Stimulated activated CD4-positive, alpha-beta T cell treated with anti-CD3 and anti-CD28 coated beads, Interleukin-12 subunit alpha, Interleukin-12 subunit beta, amount 100 ng/mL, for 24 hours (primary cell): ENCODE results near the gene VEGFB.

Experiments used
- DNase-seq, 2 experiments: peaks; one replicate each; pipeline ENCODE4 v3.0.0-alpha.2; 2020; ENCODE audit warnings: low read depth in 2 of 2

VEGFB gene

DNA sequence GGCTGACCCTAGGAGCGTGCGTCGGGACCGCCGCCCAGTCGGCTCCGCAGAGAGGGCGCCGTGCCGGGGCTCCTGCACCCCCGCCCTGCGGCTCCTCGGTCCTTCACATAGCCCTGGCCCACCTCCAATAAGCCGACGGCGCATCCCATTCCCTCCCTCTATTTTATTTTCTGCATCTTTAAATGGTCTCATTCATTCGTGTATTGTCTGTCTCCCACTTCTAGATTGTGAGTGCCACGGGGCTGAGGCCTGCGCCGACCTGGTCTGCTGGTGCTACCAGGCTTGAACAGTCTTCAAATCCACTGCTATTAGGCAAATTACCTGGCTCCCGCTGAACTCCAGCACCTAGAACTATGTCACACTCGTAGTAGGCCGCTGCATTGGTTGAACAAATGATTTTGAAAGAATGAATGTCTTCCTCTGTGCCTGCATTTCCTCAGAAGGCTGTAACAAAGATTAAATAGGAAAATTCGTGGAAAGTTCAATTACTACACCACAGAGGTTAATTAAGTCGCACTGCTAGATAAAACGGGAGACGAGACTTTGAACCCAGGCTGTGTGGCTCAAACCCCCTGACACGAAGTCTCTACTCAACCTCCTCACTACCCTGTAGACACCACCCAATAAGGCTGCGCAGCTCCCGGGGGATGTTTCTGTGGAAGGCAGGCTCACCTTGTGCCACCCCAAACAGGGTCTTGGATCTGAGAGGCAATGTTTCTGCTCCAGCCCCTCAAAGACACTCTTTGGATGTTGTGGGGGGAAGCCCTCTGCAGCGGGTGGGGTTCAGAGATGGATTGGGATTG lies 13.5 kb downstream of the VEGFB start:
- DNase-seq = no peak

DNA sequence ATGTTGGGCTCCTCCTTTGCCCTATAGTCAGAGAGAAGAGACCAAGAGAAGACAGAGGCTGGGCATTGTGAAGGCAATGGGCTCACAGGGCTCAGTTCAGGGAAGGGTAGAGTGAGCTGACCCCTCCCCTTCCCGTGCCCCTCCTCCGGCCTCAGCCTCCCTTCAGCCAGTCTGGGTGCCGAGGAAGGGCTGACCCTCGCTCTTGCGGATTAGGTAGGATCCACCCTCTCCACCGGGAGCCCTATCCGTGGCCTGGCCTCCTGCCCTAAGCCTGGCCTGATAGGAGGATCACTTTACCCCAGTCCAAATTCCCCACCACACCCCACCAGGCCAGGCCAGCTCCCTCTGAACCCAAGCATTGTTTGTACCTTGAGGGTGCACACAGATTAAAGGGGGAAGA lies 14.2 kb downstream of the VEGFB start:
- no peak for DNase-seq

DNA sequence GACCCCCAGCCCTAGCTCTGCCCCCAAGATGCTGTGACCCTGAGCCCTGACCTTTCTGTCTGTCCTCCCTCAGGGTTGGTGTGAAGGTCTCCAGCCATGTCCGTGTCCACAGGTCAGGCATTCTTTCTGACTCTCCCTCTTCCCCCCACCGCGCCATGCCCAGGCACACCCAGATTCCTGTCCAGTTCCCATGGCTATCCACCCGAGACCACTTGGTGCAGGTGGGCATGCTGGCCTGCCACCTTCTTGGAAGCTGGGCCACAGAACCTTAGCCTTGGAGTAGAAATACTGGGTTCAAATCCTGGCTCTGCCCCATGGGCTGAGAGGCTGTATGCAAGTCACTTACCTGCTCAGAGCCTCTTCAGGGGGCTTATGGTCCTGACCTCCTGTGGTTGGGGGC lies 14.7 kb downstream of the VEGFB start:
- no peak for DNase-seq

DNA sequence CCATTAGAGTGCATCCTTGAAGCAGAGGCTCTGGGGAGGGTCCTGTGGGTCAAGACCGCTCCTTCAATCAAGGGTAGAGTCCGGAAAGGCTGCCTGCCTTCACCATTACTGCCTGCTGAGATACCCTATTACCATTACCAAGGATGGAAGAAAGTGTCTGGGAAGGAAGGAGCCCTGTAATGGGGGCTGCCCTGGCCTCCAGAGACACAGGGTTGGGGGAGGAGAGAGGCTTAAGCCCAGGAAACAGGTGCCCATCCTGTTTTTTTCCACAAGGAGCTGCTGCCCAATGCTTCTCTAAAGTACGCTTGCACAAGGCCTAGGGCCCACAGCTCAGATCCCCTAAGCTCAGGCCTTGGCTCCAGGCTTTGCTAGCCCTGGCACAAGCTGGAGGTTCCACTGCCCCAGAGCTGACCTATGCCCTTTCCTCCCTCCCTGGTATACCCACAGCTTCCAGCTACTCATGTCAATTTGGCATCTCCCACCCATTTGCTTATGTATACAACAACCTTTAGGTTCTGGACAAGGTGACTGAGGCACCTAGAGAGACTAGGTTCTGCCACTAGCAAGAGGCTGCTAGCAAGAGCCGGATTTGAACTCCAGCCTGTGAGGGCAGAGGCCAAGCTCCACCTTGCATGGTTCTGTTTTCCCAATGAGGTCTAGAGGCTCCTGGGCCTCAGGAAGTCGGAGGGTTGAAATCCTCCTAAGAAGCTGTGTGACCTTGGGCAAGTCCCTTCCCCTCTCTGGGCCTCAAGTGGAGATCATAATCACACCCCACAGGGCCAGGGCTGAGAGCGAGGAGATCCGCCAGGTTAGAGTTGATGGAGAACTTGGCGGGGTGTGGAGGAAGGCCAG lies 15.4 kb downstream of the VEGFB start:
- DNase-seq = no peak

DNA sequence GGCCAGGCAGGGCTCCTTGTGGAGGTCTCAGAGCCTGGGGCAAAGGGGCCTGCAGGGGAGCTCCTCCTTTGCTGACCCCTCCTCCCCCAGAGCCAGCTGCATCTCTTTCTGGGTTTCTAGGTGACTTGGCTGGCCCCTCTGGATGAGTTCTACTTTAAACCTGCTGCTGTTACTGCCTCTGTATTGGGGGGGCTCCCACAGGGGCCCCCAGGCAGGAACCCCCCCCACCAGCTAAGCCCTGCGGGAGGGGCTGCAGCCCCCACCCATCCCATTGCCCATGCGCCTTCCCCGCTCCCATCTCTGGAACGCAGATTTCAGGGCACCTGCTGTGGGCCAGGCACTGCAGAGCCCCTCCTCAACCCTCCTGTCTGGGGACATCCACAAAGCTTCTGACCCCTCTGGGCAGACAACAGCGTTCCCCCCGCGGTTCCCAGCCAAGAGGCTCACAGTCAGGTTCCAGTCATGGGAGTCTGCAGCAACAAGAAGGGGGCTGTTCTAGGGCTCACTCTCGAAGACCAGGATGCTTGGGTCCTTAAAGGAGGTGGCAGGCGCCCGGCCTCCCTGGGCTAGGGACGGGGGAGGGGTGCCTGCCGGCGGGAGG lies 16.1 kb downstream of the VEGFB start:
- no peak for DNase-seq

DNA sequence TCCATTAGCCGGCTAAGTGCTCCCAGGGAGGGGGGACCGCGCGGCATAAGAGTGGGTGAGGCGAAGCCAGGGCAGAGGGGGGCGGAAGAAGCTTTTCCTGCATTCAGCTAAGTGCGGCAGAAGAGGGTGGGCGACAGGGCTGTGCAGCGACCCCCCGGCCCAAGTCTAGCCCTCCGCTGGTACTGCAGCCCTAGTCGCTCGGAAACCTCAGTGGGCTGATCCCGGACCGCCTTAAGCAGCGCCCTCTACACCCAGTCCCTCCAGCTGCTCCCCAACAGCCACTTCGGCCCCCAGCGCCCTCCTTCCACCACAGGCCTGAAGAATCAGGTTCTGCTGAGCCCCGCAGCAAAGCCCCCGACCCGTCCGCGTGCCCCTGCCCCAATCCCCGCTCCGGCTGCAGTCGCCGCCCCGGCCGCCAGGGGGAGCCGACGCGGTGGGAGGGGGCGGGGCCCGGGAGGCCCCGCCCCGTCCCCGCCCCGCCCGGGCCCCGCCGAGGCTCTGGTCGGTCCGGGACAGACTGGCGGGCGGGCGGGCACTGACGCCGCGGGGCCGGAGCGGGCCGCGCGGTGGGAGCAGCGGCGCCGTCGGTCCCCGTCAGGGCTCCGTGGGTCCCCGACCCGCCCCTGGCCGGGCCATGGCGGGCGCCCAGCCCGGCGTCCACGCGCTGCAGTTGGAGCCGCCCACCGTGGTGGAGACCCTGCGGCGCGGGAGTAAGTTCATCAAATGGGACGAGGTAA lies 16.8 kb downstream of the VEGFB start, which contains the start of gene PLCB3:
Gene PLCB3 (plus strand): TSS at position 515 of the 737 bp plus-strand sequence. CDS start 120 bp downstream, at position 635.
- peak in 1 of 2 experiments; percentile 40 for DNase-seq

DNA sequence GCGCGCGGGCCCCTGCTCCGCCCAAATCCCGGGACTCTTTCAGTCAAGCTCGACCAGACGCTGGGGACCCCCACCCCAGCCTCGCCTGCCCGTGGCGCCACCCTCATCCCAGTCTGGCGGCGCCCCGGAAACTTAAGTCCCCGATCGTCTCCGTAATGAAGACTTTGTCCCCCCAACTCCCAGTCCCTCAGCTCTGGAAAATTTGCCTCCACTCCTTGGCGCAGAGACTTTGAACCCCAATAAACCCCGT lies 17.3 kb downstream of the VEGFB start:
- DNase-seq = no peak

DNA sequence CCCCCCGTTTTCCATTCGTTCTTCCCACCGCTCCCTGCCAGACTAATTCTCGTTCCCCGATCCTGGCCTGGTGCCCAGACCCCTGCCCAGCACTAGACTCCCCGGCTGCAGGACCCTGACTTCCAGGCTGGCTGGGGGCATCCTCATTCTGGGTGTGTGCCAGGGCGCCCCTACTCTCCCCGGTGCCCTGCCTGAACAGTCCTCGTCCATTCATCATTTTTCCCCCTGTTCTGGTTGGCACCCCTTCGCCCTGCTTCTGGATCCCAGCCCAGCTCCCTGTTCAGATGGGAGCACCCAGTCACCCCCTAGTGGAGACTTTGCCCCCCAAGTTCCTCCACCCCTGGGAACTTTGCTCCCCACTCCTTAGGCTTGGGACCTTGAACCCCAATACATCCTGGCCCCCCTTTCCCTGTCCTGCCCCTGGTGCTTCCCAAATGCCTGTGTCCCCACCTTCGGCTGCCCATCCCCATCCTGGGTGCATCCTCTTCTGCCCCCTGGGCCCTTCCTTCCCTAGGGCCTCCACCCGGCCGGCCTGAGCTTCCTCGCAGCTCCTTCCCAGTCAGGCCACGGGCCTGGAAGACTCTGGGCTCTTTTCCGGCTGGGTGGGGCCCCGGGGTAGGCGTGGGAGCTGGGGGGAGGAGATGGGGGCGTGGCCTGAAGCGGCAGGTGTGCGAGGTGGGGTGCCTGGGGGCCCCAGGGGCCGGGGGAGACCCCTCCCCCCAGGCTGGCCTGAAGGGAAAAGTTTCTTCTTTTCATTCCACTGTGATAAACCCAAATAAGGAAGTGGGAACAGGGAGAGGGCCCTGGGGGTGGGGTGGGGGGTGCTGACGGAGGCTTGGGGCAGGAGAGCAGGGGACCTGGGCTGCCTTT lies 17.9 kb downstream of the VEGFB start:
- no peak for DNase-seq

DNA sequence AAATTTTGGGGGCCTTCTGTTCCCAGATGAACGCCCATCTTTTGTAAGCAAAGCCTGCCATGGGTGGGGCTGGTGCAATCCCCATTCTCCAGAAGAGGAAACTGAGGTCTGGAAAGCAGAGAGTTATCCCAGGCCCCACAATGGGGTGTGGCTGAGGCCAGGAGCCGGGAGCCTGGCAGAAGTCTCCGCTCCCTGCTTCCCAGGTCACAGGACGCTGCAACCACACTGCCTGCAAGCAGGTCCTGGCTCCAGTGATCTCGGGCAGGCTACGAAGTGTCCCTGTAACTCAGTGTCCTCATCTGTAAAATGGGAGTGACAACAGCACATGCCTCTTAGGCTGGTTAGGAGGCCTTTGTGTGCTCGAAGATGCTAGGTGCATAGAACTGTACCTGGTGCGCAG lies 18.7 kb downstream of the VEGFB start:
- DNase-seq = no peak

DNA sequence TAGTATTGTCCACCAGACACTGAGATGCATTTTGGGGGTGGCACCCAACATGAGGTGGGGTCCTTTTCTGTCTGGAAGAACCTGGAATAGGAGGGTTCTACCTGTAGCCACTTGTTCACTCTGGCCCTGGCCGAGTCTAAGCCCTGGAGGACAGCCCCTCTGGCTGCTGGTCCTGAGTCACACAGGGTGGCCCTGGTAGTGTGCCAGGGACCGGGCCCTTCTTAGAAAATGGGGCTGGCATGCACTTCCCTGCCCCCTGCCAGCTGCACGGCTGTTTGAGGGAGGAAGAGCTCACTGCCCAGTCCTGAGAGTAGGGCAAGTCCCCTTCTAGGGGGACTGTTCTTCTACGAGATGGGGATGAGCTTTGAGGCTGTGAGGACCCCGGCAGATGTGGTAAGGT lies 19.1 kb downstream of the VEGFB start:
- DNase-seq = no peak

DNA sequence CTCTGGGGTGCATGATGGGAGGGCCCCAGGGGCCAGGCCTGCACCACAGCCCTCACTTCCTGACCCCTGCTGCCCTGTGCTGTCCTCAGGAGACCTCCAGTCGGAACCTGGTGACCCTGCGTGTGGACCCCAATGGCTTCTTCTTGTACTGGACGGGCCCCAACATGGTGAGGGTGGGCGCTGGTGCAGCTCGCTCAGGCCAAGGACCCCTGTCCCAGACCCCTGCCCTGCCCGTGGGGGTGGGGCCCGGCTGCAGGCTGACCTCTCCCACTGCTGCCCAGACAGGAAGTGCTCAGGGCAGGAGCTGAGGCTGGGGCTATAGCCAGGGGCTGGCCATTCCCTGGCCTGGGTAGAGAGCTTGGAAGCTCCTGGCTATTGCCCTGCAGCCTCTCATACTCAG lies 19.9 kb downstream of the VEGFB start:
- no peak for DNase-seq

DNA sequence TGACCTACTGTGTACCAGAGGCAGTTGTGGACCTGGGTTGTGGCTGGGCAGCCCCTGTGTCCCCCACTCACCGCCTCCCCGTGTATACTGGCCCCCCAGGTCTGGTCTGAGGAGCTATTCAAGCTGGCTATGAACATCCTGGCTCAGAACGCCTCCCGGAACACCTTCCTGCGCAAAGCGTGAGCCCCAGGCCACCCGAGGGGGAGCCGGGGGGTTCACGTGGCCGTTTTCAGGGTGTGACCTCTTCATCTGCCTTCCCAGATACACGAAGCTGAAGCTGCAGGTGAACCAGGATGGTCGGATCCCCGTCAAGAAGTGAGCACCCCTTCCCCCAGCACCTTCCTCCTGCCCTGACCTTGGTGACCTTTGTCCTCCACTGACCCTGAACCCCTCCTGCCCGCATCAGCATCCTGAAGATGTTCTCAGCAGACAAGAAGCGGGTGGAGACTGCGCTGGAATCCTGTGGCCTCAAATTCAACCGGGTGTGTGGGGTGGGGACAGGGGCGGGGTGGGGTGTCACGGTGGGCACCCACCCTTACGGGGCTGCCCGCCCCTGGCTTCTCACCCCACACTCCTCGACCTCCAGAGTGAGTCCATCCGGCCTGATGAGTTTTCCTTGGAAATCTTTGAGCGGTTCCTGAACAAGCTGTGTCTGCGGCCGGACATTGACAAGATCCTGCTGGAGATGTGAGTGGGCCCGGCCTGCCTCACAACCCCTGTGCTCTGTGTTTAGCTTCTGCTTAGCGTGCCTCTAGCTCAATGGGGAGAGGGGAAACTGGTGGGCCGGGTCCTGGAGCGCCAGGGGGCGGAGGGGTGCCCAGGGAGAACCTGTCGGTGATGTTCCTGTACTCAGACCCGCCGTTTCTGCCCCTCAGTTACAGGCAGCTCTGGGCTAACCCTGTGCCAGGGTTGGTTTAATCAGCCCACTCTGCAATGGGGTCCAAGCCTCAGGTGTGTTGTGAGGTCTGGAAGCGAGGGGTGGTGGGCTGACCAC lies 21.0 kb downstream of the VEGFB start:
- DNase-seq = no peak

DNA sequence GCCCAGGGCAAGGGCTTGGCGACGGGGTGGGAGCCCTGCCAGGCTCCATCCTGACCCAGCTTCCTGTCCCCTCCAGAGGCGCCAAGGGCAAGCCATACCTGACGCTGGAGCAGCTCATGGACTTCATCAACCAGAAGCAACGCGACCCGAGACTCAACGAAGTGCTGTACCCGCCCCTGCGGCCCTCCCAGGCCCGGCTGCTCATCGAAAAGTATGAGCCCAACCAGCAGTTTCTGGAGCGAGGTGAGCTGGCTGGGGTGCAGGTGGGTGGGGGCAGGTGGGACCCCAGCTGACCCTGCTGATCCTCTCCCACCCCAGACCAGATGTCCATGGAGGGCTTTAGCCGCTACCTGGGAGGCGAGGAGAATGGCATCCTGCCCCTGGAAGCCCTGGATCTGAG lies 21.9 kb downstream of the VEGFB start:
- DNase-seq = no peak

DNA sequence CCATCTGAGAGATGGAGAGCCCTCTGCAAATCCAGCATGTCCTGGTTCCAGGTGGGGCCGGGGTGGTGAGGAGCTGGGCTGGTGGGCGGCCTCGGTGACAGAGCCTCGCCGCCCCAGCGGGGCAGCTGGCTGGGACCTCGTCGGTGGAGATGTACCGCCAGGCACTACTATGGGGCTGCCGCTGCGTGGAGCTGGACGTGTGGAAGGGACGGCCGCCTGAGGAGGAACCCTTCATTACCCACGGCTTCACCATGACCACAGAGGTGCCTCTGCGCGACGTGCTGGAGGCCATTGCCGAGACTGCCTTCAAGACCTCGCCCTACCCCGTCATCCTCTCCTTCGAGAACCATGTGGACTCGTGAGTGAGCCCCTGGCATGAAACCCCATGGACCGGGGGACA lies 24.0 kb downstream of the VEGFB start:
- DNase-seq = no peak

DNA sequence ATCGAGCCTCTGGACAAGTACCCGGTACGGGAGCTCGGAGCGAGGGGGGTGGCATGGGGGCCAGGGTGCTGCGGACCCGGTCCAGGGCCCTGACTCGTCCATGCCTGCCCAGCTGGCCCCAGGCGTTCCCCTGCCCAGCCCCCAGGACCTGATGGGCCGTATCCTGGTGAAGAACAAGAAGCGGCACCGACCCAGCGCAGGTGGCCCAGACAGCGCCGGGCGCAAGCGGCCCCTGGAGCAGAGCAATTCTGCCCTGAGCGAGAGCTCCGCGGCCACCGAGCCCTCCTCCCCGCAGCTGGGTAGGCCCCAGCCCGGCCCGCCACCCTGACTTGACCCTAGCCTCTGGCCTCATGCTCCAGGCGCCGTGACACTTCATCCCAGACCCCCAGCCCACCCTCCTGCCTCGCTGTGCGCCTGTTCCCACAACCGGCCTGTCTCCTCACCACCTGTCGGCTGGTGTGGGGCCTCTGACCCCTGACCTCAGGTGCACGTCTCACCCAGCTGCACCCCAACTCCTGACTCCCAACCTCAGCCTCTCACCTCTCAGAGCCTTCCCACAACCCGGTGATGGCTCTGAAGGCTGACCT lies 24.7 kb downstream of the VEGFB start:
- no peak for DNase-seq

DNA sequence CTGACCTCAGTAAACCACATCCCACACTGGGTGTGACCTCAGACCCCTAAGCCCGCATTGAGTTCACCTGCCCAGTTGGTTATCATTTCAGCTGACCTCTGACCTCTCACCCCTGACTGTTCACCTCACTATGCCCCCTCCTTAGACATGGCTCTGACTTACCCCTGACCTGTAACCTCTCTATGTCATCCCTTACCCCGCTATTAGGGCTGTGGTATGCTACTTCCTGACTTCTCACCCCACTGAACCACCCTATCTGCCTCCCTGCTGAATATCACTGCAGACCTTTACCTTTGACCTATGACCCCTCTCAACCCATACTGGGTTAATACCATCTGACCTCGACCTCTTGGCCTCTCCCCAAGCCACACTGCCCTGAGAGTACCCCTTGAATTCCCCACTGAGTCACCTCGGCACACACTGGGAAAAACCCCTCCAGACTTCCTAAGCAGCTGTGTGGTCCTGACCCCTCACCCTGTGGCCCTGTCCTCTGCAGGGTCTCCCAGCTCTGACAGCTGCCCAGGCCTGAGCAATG lies 25.2 kb downstream of the VEGFB start:
- DNase-seq = no peak

DNA sequence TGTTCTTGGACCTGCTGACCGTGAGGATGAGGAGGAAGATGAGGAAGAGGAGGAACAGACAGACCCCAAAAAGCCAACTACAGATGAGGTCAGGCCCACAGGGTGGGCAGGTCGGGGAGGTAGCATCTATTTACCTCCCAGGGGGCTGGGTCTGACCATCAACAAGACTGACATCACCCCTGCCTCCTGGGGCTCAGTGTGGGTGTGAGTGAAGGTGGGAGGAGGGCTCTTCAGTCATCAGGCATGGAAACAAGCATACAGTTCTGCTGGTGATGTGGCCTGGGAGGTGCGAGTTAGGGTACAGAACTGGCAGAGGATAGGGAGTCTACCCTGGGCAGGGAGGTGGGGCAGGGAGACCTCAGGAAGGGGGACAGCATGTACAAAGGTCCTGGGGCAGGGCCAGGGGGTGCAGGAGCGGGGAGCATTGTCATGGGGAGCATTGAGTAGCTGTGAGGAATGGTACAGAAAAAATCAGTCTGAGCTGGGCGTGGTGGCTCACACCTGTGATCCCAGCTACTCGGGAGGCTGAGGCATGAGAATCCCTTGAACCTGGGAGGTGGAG lies 25.8 kb downstream of the VEGFB start:
- DNase-seq = no peak

DNA sequence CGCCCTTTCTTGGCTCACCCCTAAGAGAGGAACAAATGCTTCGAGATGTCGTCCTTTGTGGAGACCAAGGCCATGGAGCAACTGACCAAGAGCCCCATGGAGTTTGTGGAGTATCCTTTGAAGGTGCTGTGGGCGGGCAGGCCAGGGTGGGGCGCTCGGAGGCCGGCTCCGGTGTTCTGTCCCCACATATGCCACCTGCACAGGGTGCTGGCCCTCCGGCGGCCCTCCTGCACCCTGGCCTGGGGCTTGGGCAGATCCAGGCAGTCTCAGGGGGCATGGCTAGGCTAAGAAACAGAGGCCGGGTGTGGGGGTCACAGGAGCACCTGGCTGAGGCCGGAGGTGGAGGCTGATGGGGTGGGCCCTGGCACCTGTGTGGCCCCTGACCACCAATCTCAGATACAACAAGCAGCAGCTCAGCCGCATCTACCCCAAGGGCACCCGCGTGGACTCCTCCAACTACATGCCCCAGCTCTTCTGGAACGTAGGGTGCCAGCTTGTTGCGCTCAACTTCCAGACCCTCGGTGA lies 27.2 kb downstream of the VEGFB start:
- no peak for DNase-seq
